ENCODE results near the gene ERVFRD-1.

GRCh38 chr6:11083956-11084355 lies 27.6 kb downstream of the ERVFRD-1 start:
- TF ChIP-seq CTCF (IDR thresholded peaks at IDR 0.05) (no peak), POLR2A (IDR thresholded peaks at IDR 0.05) (no peak)
